ENCODE results near the gene NOL7. TPM values are rescaled to one million over a fixed set of nuclear protein-coding genes. Genes with fewer than 3 reads are reported as not detected.

NOL7 gene
- total and polyA plus RNA-seq, 7 donors, result 31.2 to 141 (median 45.1) TPM

DNA sequence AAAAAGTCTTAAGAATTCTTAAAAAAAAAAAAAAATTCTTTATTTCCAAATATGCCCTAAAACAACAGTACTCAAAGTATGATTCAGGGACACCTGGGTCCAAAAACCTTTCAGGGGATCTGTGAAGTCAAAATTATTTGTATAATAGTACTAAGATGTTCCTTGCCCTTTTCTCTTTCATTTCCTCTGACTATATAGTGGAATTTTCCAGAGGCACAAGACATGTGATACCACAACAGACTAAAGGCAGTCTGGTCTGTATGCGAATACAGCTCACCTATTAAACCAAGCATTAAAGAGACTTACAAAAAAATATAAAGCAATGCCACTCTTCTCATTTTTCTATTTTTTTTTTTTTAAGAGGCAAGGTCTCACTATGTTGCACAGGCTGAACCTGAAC, 15.4 kb downstream of the NOL7 start:
- no peaks in the 10 kb centered on the region for H3K27me3 ChIP-seq (ENCODE audit: insufficient read depth in 3 of 3, low read length in 2 of 3)
- H3K36me3 ChIP-seq (ENCODE audit: insufficient read depth in 1 of 2, low read depth in 1 of 2), result peaks cover 5 to 80% of the 10 kb centered on the region in 2 donors
- no peak for ATAC-seq
- intact Hi-C loops (cut with DNase I), result no loop called here
- no peak overlapping the region for H3K27ac ChIP-seq
- no peaks in the 10 kb centered on the region for H3K4me1 ChIP-seq
- TF ChIP-seq, protein P1, sequence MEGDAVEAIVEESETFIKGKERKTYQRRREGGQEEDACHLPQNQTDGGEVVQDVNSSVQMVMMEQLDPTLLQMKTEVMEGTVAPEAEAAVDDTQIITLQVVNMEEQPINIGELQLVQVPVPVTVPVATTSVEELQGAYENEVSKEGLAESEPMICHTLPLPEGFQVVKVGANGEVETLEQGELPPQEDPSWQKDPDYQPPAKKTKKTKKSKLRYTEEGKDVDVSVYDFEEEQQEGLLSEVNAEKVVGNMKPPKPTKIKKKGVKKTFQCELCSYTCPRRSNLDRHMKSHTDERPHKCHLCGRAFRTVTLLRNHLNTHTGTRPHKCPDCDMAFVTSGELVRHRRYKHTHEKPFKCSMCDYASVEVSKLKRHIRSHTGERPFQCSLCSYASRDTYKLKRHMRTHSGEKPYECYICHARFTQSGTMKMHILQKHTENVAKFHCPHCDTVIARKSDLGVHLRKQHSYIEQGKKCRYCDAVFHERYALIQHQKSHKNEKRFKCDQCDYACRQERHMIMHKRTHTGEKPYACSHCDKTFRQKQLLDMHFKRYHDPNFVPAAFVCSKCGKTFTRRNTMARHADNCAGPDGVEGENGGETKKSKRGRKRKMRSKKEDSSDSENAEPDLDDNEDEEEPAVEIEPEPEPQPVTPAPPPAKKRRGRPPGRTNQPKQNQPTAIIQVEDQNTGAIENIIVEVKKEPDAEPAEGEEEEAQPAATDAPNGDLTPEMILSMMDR (IDR thresholded peaks at IDR 0.05), result no peak
- DNase-seq, result no peak
- no peaks in the 10 kb centered on the region for H3K9me3 ChIP-seq
- WGBS, 3 donors, result 92 to 100% (median 92%) methylated on average over 1 of the region's 1 CpG
- H3K4me3 ChIP-seq, result no peak overlapping the region

DNA sequence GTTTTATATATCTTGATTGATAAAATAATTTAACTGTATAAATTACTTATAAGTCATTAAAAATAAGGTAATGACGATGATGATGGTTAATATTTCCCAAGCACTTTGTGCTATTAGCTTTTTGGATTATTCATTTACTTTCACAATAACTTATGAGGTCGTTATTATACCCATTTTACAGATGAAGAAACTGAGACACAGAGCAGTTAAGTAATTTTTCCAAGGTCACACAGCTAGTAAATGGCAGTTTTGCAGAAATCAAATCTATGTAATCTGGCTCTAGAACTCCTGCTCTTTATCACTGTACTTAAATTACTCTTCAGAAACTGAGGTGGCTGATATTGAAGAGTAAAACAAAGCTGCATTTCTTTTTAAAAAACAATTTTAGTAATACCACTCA, 18.2 kb downstream of the NOL7 start:
- no peaks in the 10 kb centered on the region for H3K9me3 ChIP-seq
- H3K4me3 ChIP-seq, result no peak overlapping the region
- H3K27ac ChIP-seq, result no peak overlapping the region
- H3K4me1 ChIP-seq, result no peaks in the 10 kb centered on the region
- peaks cover 5 to 79% of the 10 kb centered on the region in 2 donors for H3K36me3 ChIP-seq (ENCODE audit: insufficient read depth in 1 of 2, low read depth in 1 of 2)
- H3K27me3 ChIP-seq (ENCODE audit: insufficient read depth in 3 of 3, low read length in 2 of 3), result no peaks in the 10 kb centered on the region
- DNase-seq (no peak), ATAC-seq (no peak)
- 96 to 99% (median 96%) methylated on average over 2 of the region's 2 CpGs for WGBS, 3 donors
- TF ChIP-seq, protein P1 (IDR thresholded peaks at IDR 0.05), result no peak
- intact Hi-C loops (cut with DNase I), result no loop called here

DNA sequence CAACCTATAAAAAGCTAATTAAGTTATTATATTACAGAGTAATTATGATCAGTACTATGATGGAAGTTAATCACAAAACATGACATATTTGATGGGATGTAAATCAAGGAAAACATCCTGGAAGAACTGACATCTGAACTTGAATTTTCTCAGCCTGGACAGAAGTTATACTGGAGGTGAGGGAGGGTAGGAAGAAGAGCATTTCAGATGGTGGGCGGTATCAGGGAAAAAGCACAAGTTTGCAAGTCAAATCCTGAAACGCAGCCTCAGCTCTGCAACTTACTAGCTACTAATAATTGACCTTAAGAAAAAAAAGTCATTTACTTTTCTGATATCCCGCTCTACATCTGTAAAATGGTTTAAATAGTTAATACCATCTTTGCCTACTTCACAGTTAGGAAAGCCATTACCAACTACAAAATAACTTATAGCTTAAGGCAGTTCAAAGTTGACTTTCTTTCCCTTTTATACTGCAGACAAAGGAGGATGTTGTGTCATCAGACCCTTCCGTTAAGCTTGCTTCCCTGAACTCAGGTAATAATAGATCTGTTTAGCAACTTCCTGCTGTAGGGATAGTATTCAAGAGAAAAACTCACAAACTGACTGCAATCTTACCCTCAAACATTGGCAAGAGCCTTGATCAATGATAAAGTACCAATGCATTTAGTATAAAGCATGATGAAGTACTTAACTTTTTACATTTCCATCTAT, 21.0 kb downstream of the NOL7 start:
- Histone ChIP-seq H3K9me3 (no peaks in the 10 kb centered on the region), H3K36me3 (ENCODE audit: insufficient read depth in 1 of 2, low read depth in 1 of 2) (peaks cover 5 to 79% of the 10 kb centered on the region in 2 donors), H3K4me1 (no peaks in the 10 kb centered on the region), H3K27ac (no peak overlapping the region), H3K4me3 (no peak overlapping the region), H3K27me3 (ENCODE audit: insufficient read depth in 3 of 3, low read length in 2 of 3) (no peaks in the 10 kb centered on the region)
- TF ChIP-seq, protein P1 (IDR thresholded peaks at IDR 0.05), result no peak
- intact Hi-C loops (cut with DNase I), result no loop called here
- ATAC-seq (no peak), DNase-seq (no peak)
- 68 to 79% (median 78%) methylated on average over 4 of the region's 4 CpGs for WGBS, 3 donors

DNA sequence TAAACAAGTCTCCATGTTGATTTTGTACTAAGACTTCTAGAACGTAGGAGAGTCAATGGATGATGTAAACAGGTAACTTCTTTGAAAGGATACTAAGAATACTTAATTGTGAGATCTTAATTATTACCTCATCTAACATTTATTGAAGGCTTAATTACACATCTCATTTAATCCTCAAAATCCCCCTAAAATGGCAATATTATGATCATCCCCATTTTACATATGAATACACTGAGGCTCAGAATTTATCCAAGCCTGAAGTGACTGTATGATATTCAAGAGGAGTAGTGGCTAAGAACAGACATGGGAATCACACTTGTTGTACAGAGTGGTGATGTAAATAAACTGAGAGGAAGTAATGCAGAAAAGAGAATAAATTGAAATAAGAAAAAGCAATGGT, 22.9 kb downstream of the NOL7 start:
- no peak for ATAC-seq
- H3K36me3 ChIP-seq (ENCODE audit: insufficient read depth in 1 of 2, low read depth in 1 of 2), result peaks cover 0 to 82% of the 10 kb centered on the region in 2 donors
- intact Hi-C loops (cut with DNase I), result no loop called here
- no peaks in the 10 kb centered on the region for H3K9me3 ChIP-seq
- no peaks in the 10 kb centered on the region for H3K4me1 ChIP-seq
- H3K27me3 ChIP-seq (ENCODE audit: insufficient read depth in 3 of 3, low read length in 2 of 3), result no peaks in the 10 kb centered on the region
- no peak for DNase-seq
- no peak overlapping the region for H3K27ac ChIP-seq
- TF ChIP-seq, protein P1 (IDR thresholded peaks at IDR 0.05), result no peak
- no peak overlapping the region for H3K4me3 ChIP-seq
- 92 to 96% (median 95%) methylated on average over 1 of the region's 1 CpG for WGBS, 3 donors

DNA sequence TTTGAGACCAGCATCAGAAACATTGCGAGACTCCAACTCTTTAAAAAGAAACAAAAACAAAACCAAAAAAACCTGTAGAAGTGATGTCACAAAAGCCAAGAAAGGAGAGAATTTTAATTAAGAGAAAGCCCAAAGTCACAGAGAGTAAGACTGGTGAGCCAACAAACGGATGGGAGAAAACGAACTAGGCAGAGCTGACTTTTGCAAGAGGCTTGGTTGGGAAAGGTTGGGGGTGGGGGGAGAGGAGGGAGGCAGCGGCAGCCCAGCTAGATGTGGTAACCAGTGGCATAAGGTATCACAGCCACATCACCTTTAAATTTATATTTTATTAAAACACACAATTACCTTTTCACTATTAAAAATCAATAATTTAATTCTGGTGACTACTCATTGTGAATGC, 23.5 kb downstream of the NOL7 start:
- intact Hi-C loops (cut with DNase I), result no loop called here
- Histone ChIP-seq H3K27me3 (ENCODE audit: insufficient read depth in 3 of 3, low read length in 2 of 3) (no peaks in the 10 kb centered on the region), H3K36me3 (ENCODE audit: insufficient read depth in 1 of 2, low read depth in 1 of 2) (peaks cover 0 to 88% of the 10 kb centered on the region in 2 donors), H3K27ac (no peak overlapping the region), H3K4me3 (no peak overlapping the region), H3K4me1 (no peaks in the 10 kb centered on the region), H3K9me3 (no peaks in the 10 kb centered on the region)
- TF ChIP-seq, protein P1 (IDR thresholded peaks at IDR 0.05), result no peak
- 87 to 89% (median 88%) methylated on average over 4 of the region's 4 CpGs for WGBS, 3 donors
- DNase-seq (no peak), ATAC-seq (no peak)
